ENCODE data around the gene PRDM10.
"Not testable (repeated sequence)": the region's sequence is repeated elsewhere in the genome, so short reads cannot be mapped to it uniquely, and the experiment has no call there.

Gene PRDM10

DNA sequence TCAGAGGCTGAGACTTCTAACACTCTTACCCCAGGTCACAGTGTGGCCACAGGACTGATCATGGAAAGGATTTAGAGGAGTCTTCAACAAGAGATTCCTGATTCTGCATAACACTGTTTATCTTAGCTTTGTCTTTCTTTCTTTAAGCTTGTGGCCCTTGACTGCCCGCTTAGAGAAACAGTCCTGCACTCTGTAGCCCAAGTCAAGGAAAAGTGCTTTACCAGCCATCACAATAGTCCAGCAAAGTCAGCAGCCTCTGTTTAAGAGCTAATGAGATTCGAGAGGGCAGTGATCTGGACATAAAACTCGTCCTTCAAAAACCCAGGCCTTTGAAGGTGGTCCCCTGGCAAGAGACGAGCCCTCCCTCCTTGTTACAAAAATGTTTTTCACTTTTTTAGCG lies 30.0 kb downstream of the PRDM10 start:
- H3K4me3 ChIP-seq (ENCODE audit: low read depth, low read length): no peak overlapping the region
- DNase-seq (ENCODE audit: low read depth): no peak
- TF ChIP-seq, protein P1, sequence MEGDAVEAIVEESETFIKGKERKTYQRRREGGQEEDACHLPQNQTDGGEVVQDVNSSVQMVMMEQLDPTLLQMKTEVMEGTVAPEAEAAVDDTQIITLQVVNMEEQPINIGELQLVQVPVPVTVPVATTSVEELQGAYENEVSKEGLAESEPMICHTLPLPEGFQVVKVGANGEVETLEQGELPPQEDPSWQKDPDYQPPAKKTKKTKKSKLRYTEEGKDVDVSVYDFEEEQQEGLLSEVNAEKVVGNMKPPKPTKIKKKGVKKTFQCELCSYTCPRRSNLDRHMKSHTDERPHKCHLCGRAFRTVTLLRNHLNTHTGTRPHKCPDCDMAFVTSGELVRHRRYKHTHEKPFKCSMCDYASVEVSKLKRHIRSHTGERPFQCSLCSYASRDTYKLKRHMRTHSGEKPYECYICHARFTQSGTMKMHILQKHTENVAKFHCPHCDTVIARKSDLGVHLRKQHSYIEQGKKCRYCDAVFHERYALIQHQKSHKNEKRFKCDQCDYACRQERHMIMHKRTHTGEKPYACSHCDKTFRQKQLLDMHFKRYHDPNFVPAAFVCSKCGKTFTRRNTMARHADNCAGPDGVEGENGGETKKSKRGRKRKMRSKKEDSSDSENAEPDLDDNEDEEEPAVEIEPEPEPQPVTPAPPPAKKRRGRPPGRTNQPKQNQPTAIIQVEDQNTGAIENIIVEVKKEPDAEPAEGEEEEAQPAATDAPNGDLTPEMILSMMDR (IDR thresholded peaks at IDR 0.05; ENCODE audit: low read depth, low read length, missing control alignments): no peak

DNA sequence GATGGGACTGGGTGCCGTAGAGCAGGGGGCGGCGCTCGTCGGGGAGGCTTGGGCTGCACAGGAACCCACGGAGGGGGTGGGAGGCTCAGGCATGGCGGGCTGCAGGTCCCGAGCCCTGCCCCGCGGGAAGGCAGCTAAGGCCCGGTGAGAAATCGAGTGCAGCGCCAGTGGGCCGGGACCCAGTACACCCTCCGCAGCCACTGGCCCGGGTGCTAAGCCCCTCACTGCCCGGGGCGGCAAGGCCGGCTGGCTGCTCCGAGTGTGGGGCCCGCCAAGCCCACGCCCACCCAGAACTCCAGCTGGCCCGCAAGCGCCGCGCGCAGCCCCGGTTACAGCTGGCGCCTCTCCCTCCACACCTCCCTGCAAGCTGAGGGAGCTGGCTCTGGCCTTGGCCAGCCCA lies 30.8 kb downstream of the PRDM10 start:
- not testable (repeated sequence) for DNase-seq (ENCODE audit: low read depth); H3K4me3 ChIP-seq (ENCODE audit: low read depth, low read length)

DNA sequence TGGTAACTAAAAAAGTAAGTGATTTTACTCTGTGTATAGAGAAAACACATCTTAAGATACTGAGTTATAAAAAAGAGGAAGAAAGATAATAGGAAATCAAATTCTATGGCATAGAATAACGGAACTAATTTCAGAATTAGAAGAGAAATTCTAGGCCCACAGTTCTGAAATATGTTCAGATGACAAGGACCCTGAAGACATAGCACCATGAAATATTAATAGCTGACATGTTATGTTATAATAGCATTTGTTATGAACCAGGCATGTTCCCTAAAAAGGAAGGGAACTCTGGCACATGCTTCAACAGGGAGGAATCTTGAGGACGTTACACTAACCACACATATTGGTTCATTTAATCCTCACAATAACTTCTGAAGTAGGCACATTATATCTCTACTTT lies 32.7 kb downstream of the PRDM10 start:
- TF ChIP-seq, protein P1 (IDR thresholded peaks at IDR 0.05; ENCODE audit: low read depth, low read length, missing control alignments): no peak
- no peak overlapping the region for H3K4me3 ChIP-seq (ENCODE audit: low read depth, low read length)
- DNase-seq (ENCODE audit: low read depth): no peak

DNA sequence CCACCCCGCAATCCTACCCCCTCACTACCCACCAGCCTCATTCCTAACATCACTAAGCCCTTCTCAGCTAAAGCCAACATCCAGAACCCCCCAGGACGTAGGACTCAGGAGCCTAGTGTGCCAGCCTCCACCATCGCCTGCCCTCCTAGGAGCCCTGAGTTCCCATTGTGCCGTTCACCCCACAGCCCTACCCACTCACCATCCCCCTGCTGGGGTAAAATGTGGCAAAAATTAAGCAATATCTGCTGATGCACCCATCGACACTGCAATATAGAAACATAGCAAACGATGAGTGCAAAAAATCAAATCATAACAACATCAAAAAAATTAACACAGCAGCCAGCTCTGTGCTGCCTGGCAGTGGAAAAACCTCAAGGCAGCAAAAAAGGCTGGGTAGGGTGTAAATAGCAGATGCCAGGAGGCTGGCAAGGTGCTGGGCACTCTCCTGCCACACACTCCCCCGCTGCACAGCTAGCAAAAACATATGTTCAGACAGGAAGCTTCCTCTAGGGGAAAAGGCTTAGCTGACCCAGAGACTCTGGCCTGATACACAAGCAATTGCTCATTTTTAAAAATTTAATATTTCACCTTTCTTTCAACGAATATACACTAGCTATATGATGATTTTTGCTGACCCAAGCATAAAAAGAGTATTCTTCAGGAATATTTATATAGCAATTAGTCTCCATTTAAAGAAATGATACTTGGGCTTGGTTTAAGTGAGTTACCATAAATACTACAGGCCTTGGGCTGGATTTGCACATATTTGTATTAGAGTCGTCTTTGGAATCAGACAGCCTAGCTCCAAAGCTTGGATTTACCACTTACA lies 33.8 kb downstream of the PRDM10 start:
- no peak overlapping the region for H3K4me3 ChIP-seq (ENCODE audit: low read depth, low read length)
- TF ChIP-seq, protein P1 (IDR thresholded peaks at IDR 0.05; ENCODE audit: low read depth, low read length, missing control alignments): no peak
- DNase-seq (ENCODE audit: low read depth): no peak

DNA sequence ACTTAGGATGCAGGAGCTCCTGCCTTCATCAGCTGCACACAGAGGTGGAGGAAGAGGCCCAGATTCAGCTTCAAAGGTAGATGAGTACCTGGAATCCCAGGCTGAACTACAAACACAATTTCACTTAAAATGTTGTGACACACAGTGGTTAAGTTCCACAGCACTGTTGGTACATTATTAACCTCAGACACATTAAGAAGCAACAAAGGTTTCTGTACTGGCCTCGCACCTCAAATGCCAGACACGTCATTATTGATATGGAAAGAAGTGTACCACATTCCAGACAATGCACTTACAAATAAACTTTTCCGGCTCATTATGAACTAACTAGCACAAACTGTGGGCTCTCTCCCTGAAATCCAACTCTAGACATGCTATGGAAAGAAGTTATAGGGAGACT lies 34.6 kb downstream of the PRDM10 start:
- TF ChIP-seq, protein P1 (IDR thresholded peaks at IDR 0.05; ENCODE audit: low read depth, low read length, missing control alignments): no peak
- no peak for DNase-seq (ENCODE audit: low read depth)
- no peak overlapping the region for H3K4me3 ChIP-seq (ENCODE audit: low read depth, low read length)

DNA sequence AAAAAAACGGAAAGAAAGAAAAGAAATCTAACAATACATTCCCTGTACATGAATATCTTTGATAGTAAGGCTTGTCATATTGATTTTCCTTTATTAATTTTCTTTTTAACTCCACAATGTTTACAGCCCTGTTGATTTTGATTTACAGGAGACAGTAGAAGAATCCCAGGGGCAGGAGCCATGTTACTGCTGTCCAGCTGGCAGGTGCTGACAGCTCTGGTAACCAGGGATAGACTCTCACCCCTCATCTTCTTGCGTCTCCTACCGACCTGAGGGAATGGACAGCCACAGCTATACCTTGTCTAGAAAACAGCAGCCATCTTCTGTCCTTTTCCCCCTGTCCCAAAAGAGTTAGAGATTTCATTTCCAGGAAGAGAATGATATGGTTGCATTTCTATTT lies 37.4 kb downstream of the PRDM10 start:
- TF ChIP-seq, protein P1 (IDR thresholded peaks at IDR 0.05; ENCODE audit: low read depth, low read length, missing control alignments): no peak
- no peak for DNase-seq (ENCODE audit: low read depth)
- H3K4me3 ChIP-seq (ENCODE audit: low read depth, low read length): no peak overlapping the region

DNA sequence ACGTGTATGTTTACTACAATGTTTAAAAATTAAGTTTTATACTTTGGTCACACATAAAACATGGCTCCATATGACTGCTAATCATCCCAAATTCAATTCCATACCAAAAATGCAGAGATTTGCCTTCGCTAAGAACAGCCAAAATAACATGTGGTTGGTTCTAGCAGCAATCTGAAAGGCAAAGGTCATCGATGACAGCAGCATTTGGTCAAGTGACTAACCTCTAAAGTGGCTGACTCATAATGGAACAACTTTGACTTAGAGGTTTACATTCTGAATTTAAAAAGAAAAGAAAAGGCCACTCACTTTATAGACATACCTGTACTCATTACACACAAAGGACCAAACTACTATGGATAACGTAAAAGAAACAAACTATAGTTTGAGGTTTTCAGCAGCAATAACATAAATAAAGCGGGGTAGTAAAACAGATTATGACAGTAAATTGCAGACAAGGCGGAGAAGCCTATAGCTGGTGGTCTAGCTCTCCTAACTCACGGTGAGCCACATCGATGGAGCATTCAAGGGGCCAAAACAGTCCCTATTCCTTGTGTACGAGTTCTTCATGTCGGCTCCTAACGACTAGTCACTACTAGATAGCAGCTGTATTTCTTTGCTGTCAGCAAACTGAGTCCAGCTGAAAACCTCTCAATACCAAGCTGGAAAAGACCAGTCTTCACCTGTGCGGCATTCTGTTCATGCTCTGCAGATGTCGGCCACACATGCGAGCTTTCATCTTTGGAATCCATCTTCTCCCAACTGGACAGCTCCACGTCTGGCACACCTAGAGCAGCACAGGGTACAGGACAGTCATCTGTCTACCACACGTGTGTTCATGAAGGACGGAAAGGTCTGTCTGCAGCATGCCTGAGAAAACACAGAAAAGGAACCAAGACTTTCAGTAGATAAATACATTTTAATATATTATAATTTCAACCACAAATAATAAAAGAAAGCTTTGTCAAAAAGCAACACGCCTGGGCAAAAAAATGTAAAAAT lies 42.1 kb downstream of the PRDM10 start:
- TF ChIP-seq, protein P1 (IDR thresholded peaks at IDR 0.05; ENCODE audit: low read depth, low read length, missing control alignments): no peak
- no peak overlapping the region for H3K4me3 ChIP-seq (ENCODE audit: low read depth, low read length)
- peak; percentile 36 for DNase-seq (ENCODE audit: low read depth)
